ENCODE results near the gene MYBPHL.

DNA sequence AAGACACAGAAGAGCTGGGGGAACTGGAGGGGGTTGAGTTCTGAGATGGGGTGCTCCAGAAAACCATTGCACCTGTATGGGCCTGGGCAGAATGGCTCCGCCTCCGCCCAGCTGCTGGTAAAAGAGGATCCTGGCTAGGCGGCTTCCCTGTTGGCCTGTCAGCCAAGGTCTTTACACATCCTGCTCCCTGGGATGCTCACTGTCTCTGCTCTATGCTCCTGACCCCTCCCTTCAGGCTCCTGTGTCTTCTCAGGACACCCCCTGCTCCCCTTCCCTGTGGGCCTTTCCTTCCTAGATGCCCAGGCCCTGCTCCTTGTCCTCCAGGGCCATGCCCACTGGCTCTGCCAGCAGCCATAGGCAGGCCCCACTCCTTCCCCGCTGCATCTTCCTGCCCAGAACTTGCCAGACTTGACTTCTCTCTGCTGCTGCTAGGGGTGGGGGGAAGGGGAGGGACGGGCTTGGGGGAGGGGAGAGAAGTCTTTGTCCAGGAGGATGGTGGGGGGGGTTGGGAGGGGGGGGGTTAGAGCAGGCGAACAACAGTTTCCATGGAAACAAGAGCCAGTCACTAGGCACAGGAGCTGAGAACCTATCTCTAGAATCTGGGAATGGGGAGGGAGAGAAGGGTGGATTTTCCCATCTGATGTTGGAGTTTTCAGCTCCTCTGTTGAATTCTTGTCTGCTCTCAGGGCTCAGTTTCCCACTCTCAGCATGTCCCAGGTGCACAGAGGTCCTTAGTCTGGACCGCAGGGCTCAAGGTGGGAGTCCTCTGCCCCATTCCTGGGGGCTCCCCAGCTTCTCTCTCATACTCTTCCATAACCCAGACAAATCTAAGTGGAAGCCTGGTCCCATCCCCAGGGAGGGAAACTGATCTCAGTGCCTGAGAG, 46.9 kb downstream of the MYBPHL start:
- TF ChIP-seq, protein P1, sequence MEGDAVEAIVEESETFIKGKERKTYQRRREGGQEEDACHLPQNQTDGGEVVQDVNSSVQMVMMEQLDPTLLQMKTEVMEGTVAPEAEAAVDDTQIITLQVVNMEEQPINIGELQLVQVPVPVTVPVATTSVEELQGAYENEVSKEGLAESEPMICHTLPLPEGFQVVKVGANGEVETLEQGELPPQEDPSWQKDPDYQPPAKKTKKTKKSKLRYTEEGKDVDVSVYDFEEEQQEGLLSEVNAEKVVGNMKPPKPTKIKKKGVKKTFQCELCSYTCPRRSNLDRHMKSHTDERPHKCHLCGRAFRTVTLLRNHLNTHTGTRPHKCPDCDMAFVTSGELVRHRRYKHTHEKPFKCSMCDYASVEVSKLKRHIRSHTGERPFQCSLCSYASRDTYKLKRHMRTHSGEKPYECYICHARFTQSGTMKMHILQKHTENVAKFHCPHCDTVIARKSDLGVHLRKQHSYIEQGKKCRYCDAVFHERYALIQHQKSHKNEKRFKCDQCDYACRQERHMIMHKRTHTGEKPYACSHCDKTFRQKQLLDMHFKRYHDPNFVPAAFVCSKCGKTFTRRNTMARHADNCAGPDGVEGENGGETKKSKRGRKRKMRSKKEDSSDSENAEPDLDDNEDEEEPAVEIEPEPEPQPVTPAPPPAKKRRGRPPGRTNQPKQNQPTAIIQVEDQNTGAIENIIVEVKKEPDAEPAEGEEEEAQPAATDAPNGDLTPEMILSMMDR (IDR thresholded peaks at IDR 0.05) = no peak
- no peak for TF ChIP-seq EP300 (IDR thresholded peaks at IDR 0.05)
- TF ChIP-seq POLR2AphosphoS5 (IDR thresholded peaks at IDR 0.05) = no peak
